GM19193 (cell line): ENCODE results near the gene CRHBP.

ENCODE experiments used
- POLR2A ChIP-seq: IDR thresholded peaks from 4 replicates; pipeline ENCODE4 v1.6.1; 2011; ENCODE audit not compliant: insufficient read depth, insufficient read length; ENCODE audit errors: extremely low read depth

CRHBP gene

GRCh38 chr5:76990899-76991459, 38.1 kb downstream of the CRHBP start:
- no peak for TF ChIP-seq POLR2A

GRCh38 chr5:76994337-76994736, 41.5 kb downstream of the CRHBP start:
- no peak for TF ChIP-seq POLR2A

GRCh38 chr5:76999451-76999850, 46.6 kb downstream of the CRHBP start:
- TF ChIP-seq POLR2A: no peak

GRCh38 chr5:77003246-77003645, 50.4 kb downstream of the CRHBP start:
- no peak for TF ChIP-seq POLR2A

- no peak for TF ChIP-seq POLR2A
These were observed 53.3 kb downstream of the CRHBP start for GRCh38 chr5:77006124-77006523.

- TF ChIP-seq POLR2A: no peak
These were observed 55.6 kb downstream of the CRHBP start for GRCh38 chr5:77008413-77008812.

- TF ChIP-seq POLR2A: no peak
These were observed 57.4 kb downstream of the CRHBP start for GRCh38 chr5:77010243-77010642.

- no peak for TF ChIP-seq POLR2A
These were observed 58.7 kb downstream of the CRHBP start for GRCh38 chr5:77011498-77011897.

- TF ChIP-seq POLR2A: no peak
These were observed 59.8 kb downstream of the CRHBP start for GRCh38 chr5:77012601-77013000.

GRCh38 chr5:77015938-77016569, 63.2 kb downstream of the CRHBP start:
- TF ChIP-seq POLR2A: no peak

GRCh38 chr5:77016962-77017361, 64.1 kb downstream of the CRHBP start:
- no peak for TF ChIP-seq POLR2A

GRCh38 chr5:77017668-77018067, 64.8 kb downstream of the CRHBP start:
- no peak for TF ChIP-seq POLR2A
